Erythroblast (primary cell): ENCODE measurements around the gene TDRD10.
A peak's percentile ranks its signal among the peaks of the same experiment; 100 is the strongest.

Experiments
- DNase-seq, 2 experiments: peaks; one replicate each; lab custom pipeline; 2025; lab: John Stamatoyannopoulos, UW
- GATA1 ChIP-seq: IDR thresholded peaks from 2 replicates; pipeline ENCODE4 v1.6.1; 2011; ENCODE audit warnings: low read depth, mild to moderate bottlenecking, control low read depth, low read length, moderate library complexity
- POLR2A ChIP-seq: IDR thresholded peaks from 2 replicates; pipeline ENCODE4 v1.6.1; 2011; ENCODE audit warnings: mild to moderate bottlenecking, low read length

Gene TDRD10

GRCh38 chr1:154547105-154547732 lies 45.2 kb downstream of the TDRD10 start:
- TF ChIP-seq POLR2A = no peak
- TF ChIP-seq GATA1 = no peak

DNA sequence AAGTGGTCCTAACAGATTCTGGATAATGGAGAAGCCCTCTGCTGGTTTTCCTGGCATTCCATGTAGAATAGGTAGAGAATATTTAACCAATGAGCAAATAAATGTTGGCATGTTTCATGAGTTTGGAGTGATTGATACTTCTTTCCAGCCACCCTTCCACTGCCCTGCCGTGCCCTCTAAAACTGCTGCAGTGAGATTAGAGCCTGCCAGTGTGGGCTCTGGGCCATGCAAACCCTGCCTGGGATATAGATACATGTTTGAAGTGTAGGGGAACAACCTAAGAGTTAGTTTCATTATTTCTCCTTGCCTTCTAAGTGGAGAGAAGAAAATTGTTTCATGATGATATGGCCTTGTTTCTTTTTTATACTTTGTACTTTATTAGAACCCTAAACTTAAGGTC lies 46.0 kb downstream of the TDRD10 start:
- peak; percentile 30 to 38 for DNase-seq
- TF ChIP-seq POLR2A = no peak
- no peak for TF ChIP-seq GATA1

More at GRCh38 chr1:154547105-154547732, 45.2 kb downstream of the TDRD10 start:
- no peak for DNase-seq

GRCh38 chr1:154549202-154549770 lies 47.3 kb downstream of the TDRD10 start:
- TF ChIP-seq POLR2A = no peak

GRCh38 chr1:154550070-154550469 lies 48.1 kb downstream of the TDRD10 start:
- no peak for DNase-seq
- TF ChIP-seq POLR2A (no peak), GATA1 (no peak)

More at GRCh38 chr1:154549202-154549770, 47.3 kb downstream of the TDRD10 start:
- no peak for DNase-seq

GRCh38 chr1:154550657-154551056 lies 48.6 kb downstream of the TDRD10 start:
- no peak for TF ChIP-seq GATA1
- TF ChIP-seq POLR2A = no peak
- DNase-seq = no peak

DNA sequence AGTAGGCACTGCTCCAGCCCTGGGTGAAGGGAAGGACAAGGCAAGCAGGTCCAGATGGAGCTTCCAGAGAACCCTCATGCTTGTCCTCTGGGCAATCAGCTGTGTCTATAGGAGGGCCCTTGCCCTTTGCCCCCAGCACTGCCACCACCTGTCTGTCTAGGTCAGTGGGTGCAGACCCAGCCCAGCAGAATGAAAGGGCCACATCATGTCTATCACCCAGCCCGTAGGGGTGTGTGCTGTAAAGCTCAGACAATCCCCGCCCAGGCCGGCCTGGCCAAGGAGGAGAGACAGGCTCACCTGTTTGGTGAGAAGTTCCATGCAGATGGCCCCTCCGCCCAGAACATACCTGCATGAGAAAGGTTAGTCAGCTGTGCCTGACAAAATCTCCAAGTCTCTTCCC lies 49.5 kb downstream of the TDRD10 start:
- no peak for DNase-seq
- TF ChIP-seq POLR2A (no peak), GATA1 (no peak)

DNA sequence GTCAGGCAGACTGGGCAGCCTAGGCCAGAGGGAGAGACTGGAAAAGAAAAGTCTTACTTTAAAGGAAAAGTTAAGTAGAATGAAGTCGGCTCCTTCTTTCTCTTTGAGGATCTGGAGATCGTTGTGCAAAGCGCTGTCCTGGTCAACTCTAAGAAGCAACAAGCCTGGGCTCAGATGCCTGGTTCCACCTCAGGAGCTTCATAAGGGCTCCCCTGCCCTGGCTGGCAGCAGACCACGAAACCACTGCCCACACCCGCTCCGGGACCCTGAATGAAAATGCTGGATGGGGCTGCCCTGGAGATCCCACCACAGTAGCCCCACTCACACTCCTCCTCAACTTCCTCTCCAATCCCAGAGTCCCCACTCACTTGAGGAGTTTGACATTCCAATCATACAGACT lies 50.0 kb downstream of the TDRD10 start:
- DNase-seq = no peak
- TF ChIP-seq POLR2A = no peak
- no peak for TF ChIP-seq GATA1

GRCh38 chr1:154553056-154554030 lies 51.3 kb downstream of the TDRD10 start:
- DNase-seq = no peak
- TF ChIP-seq POLR2A = no peak
- no peak for TF ChIP-seq GATA1

GRCh38 chr1:154556422-154556821 lies 54.4 kb downstream of the TDRD10 start:
- no peak for DNase-seq
- no peak for TF ChIP-seq POLR2A
- TF ChIP-seq GATA1 = no peak

DNA sequence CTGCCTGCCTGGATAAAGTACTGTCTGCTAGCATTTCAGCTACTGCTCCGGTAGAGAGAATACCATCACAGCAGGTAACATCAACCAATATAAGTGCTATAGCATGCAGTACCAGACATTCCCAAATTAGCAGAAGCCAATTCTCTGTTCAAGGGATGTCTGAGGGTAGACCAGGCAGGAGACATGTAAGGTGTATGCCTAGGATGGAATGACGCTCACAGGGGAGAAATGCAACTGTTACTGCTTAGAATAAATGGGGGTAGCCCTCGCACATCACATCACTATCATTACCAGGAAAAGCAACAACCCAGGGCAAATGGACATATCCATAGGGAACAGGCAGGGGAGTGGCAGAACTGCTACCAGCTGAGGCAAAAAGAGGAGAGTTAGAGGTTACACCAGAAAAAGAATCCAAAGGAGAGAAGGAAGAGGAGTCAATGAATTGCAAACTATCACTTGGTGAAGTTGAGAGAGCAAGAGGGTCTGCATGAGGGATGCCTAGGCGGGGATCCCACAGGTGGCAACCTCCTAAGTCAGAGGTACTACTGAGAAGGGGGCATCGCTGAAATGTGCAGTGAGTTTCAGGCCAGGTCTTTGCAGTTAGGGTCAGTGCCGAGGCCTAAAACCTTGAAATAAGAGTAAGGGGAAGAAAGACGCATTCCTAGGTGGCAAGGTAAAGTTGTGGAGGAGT lies 55.4 kb downstream of the TDRD10 start:
- DNase-seq = peak in 1 of 2 experiments; percentile 47
- TF ChIP-seq POLR2A (no peak), GATA1 (no peak)

GRCh38 chr1:154557939-154558719 lies 56.1 kb downstream of the TDRD10 start, which contains the start of gene UBE2Q1:
TSS of gene UBE2Q1 (minus strand) at chr1:154558662. CDS start at chr1:154558553, 109 bp downstream.
- TF ChIP-seq GATA1 (no peak), POLR2A (no peak)
- DNase-seq = peak; percentile 51 to 66

DNA sequence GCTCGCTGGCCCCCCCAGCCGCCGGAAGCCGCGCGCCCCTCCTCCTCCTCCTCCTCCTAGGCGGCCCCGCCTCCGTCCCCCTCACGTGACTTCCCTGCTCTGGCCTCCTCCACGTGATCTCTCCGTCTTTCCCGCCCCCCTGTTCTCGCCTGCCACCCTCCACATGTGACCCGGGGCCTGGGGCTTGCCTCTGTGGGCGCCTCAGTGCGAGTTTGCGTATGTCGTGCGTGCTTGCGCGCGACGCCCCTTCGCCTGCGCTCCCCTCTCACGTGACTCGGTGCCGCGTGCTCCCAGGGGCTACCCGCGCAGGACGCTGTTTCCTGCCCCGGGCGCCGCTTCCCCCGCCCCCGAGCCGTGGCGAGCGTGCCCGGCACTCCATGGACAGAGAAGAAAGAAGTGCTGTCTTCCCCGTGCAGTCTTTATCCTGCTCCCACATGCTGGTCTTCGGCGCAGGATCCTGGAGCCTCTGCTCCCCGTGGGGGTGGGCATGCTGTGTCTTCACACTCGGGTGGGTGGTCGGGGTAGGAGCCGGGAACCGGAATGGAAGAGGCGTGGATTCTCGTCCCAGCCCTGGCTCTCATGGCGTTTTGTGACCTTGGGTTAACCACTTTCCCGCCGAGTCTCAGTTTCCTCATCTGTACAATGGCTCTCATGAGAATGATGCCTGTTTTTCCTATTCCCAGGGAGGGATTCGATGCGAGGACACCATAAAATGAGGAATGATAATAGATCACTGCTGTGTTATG lies 56.9 kb downstream of the TDRD10 start:
- TF ChIP-seq GATA1 (no peak), POLR2A (peak; percentile 61)
- peak; percentile 98 for DNase-seq
